Measurements from ENCODE around the gene TOLLIP. TPM values are rescaled to one million over a fixed set of nuclear protein-coding genes. Genes with fewer than 3 reads are reported as not detected.
"Not testable (repeated sequence)": the region's sequence is repeated elsewhere in the genome, so short reads cannot be mapped to it uniquely, and the experiment has no call there.

Gene TOLLIP
- total and polyA plus RNA-seq, 9 of the 15 experiments (the other 6 are each of a cell fraction or from before 2014, with no cell fraction given): 0.23 to 22.8 (median 7.1) TPM

- WGBS (ENCODE audit: insufficient coverage, low coverage, missing lambda C conversion rate): 7% methylated on average over 2 of the region's 11 CpGs
- CTCF ChIA-PET (ENCODE audit: low intra/inter-chr PET ratio); H3K4me2 ChIP-seq (ENCODE audit: insufficient read depth, low read length); H3K4me3 ChIP-seq; ATAC-seq; FAIRE-seq; POLR2A ChIA-PET; intact Hi-C loops (cut with micrococcal nuclease); H3K9ac ChIP-seq (ENCODE audit: insufficient read depth in 1 of 2, low read depth in 2 of 2, low read length in 2 of 2); in situ Hi-C loops (cut with MboI); H3K9me3 ChIP-seq (replicated peaks; ENCODE audit: control insufficient read depth, insufficient read depth, low read depth, low read length); BruUV-seq (replicated peaks); H3K79me2 ChIP-seq (ENCODE audit: control insufficient read depth, insufficient read depth, low read length); H3K36me3 ChIP-seq (ENCODE audit: control insufficient read depth, insufficient read depth, low read length); H3K9me1 ChIP-seq (ENCODE audit: control insufficient read depth, insufficient read depth, low read length); DNase-seq (ENCODE audit: extremely low read depth in 1 of 4, low spot score in 3 of 4); H2AFZ ChIP-seq (ENCODE audit: low read depth, low read length); H3K27ac ChIP-seq (ENCODE audit: extremely low read depth, low read depth, low read length): not testable (repeated sequence)
- Histone ChIP-seq H4K20me1 (replicated peaks; ENCODE audit: control insufficient read depth, insufficient read depth, low read length) (peaks cover 10% of the 10 kb centered on the region; the same call in 1 of the 2 replicates), H3K4me1 (replicated peaks in 1 of 2; ENCODE audit: control insufficient read depth in 2 of 2, insufficient read depth in 2 of 2, low read length in 2 of 2) (peaks cover 0 to 14% of the 10 kb centered on the region in 2 experiments; a peak in 1 of 5 replicates), H3K27me3 (ENCODE audit: control insufficient read depth in 2 of 2, insufficient read depth in 2 of 2, low read length in 2 of 2) (peaks cover 0 to 19% of the 10 kb centered on the region in 2 experiments; a peak in 2 of 5 replicates)
Observed at GRCh38 chr11:1242751-1243150, 66.7 kb downstream of the TOLLIP start.

GRCh38 chr11:1242289-1242688 lies 67.1 kb downstream of the TOLLIP start:
- no peak for ATAC-seq
- peaks cover 0 to 14% of the 10 kb centered on the region in 2 experiments; a peak in 1 of 5 replicates for H3K4me1 ChIP-seq (replicated peaks in 1 of 2; ENCODE audit: control insufficient read depth in 2 of 2, insufficient read depth in 2 of 2, low read length in 2 of 2)
- TF ChIP-seq PTTG1 (tag; IDR thresholded peaks at IDR 0.05; ENCODE audit: low read depth) (no peak), TBL1XR1 (IDR thresholded peaks at IDR 0.05; ENCODE audit: low read length in 2 of 2) (no peak), ZNF239 (CRISPR knock-in tag; IDR thresholded peaks at IDR 0.05) (no peak), BHLHE40 (IDR thresholded peaks at IDR 0.05; ENCODE audit: low read length) (no peak), NFYB (IDR thresholded peaks at IDR 0.05; ENCODE audit: extremely low read depth, insufficient read length) (no peak), EGR1 (conservative IDR thresholded peaks at IDR 0.05) (no peak), XRCC5 (IDR thresholded peaks at IDR 0.05; ENCODE audit: low read depth, low read length) (no peak), KLF1 (tag; IDR thresholded peaks at IDR 0.05) (no peak), FOXP1 (CRISPR knock-in tag; IDR thresholded peaks at IDR 0.05) (no peak), HOXB6 (CRISPR knock-in tag; IDR thresholded peaks at IDR 0.05; ENCODE audit: borderline replicate concordance) (no peak), PCBP1 (IDR thresholded peaks at IDR 0.05; ENCODE audit: low read depth, low read length, poor library complexity, severe bottlenecking) (no peak), TAF1 (IDR thresholded peaks at IDR 0.05; ENCODE audit: control insufficient read depth, extremely low read depth, insufficient read depth, low read length, severe bottlenecking) (no peak), ZHX1 (conservative IDR thresholded peaks at IDR 0.05; ENCODE audit: low read length) (no peak), ADNP (tag; IDR thresholded peaks at IDR 0.05) (no peak)

More at GRCh38 chr11:1242289-1242688, 67.1 kb downstream of the TOLLIP start:
- in situ Hi-C loops (cut with MboI): no loop called here
- Histone ChIP-seq H3K4me3 (no peak overlapping the region), H3K27ac (ENCODE audit: extremely low read depth, low read depth, low read length) (no peak overlapping the region), H3K36me3 (ENCODE audit: control insufficient read depth, insufficient read depth, low read length) (no peaks in the 10 kb centered on the region), H3K9me1 (ENCODE audit: control insufficient read depth, insufficient read depth, low read length) (no peaks in the 10 kb centered on the region), H3K79me2 (ENCODE audit: control insufficient read depth, insufficient read depth, low read length) (no peaks in the 10 kb centered on the region), H3K9me3 (replicated peaks; ENCODE audit: control insufficient read depth, insufficient read depth, low read depth, low read length) (no peaks in the 10 kb centered on the region), H4K20me1 (replicated peaks; ENCODE audit: control insufficient read depth, insufficient read depth, low read length) (peaks cover 10% of the 10 kb centered on the region; the same call in 1 of the 2 replicates), H2AFZ (ENCODE audit: low read depth, low read length) (no peak overlapping the region), H3K27me3 (ENCODE audit: control insufficient read depth in 2 of 2, insufficient read depth in 2 of 2, low read length in 2 of 2) (peaks cover 0 to 21% of the 10 kb centered on the region in 2 experiments; a peak in 2 of 5 replicates), H3K9ac (ENCODE audit: insufficient read depth in 1 of 2, low read depth in 2 of 2, low read length in 2 of 2) (no peak overlapping the region), H3K4me2 (ENCODE audit: insufficient read depth, low read length) (no peak overlapping the region)
- 6% methylated on average over 20 of the region's 20 CpGs for WGBS (ENCODE audit: insufficient coverage, low coverage, missing lambda C conversion rate)
- no TSS peak for BruUV-seq (replicated peaks)
- CTCF ChIA-PET (ENCODE audit: low intra/inter-chr PET ratio): no interaction called here
- intact Hi-C loops (cut with micrococcal nuclease): no loop called here
- POLR2A ChIA-PET: no interaction called here
- FAIRE-seq: no peak
- no peak for DNase-seq (ENCODE audit: extremely low read depth in 1 of 4, low spot score in 3 of 4)

All from K562 (cell line).